GM23338 (cell line): ENCODE measurements around the gene RNF141. TPM values are rescaled to one million over a fixed set of nuclear protein-coding genes. Genes with fewer than 3 reads are reported as not detected.

Experiments
- ATAC-seq: fragments of 200-7000 bp; cut with Tn5 transposase; 3 replicates; pipeline ENCODE4 v1.9.1; 2020
- DNase-seq: peaks from one replicate; pipeline ENCODE4 v3.0.0-alpha.2; 2015; ENCODE audit warnings: low spot score
- H2AFZ ChIP-seq: fragments of 200-600 bp; sonication (generic); 2 replicates; pipeline ENCODE4 v1.8.0; 2016; ENCODE audit warnings: antibody characterized with exemption, mild to moderate bottlenecking, moderate library complexity
- H3F3A ChIP-seq: fragments of 200-600 bp; sonication (generic); replicated peaks from 2 replicates; pipeline ENCODE4 v1.8.0; 2017; ENCODE audit warnings: antibody characterized with exemption, mixed run types, low read depth
- H3K27ac ChIP-seq: fragments of 200-600 bp; sonication (generic); 2 replicates; pipeline ENCODE4 v1.6.1; 2016; ENCODE audit warnings: low read depth
- H3K27me3 ChIP-seq: fragments of 200-600 bp; sonication (generic); 2 replicates; pipeline ENCODE4 v1.8.0; 2016; ENCODE audit warnings: mild to moderate bottlenecking, mixed run types, moderate library complexity; ENCODE audit not compliant: insufficient read depth
- H3K36me3 ChIP-seq: fragments of 200-600 bp; sonication (generic); 2 replicates; pipeline ENCODE4 v1.8.0; 2016; ENCODE audit warnings: mild to moderate bottlenecking; ENCODE audit not compliant: insufficient read depth
- H3K4me1 ChIP-seq: fragments of 200-600 bp; sonication (generic); 2 replicates; pipeline ENCODE4 v1.8.0; 2016; ENCODE audit warnings: mild to moderate bottlenecking, moderate library complexity; ENCODE audit not compliant: insufficient read depth
- H3K4me2 ChIP-seq: fragments of 200-600 bp; sonication (generic); 2 replicates; pipeline ENCODE4 v1.7.1; 2017; ENCODE audit warnings: mixed run types
- H3K4me3 ChIP-seq: fragments of 200-600 bp; sonication (generic); 2 replicates; pipeline ENCODE4 v1.6.1; 2016; ENCODE audit warnings: mixed run types
- H3K79me2 ChIP-seq: fragments of 200-600 bp; sonication (generic); replicated peaks from 2 replicates; pipeline ENCODE4 v1.8.0; 2017; ENCODE audit warnings: mild to moderate bottlenecking; ENCODE audit not compliant: insufficient read depth
- H3K9me2 ChIP-seq: fragments of 200-600 bp; sonication (generic); 2 replicates; pipeline ENCODE4 v1.8.0; 2017; ENCODE audit not compliant: insufficient read depth
- H4K20me1 ChIP-seq: fragments of 200-600 bp; sonication (generic); replicated peaks from 2 replicates; pipeline ENCODE4 v1.8.0; 2017; ENCODE audit warnings: mild to moderate bottlenecking; ENCODE audit not compliant: insufficient read depth
- H3K27ac Mint-ChIP-seq: 2 replicates; pipeline ENCODE4 v1.8.0; 2020; ENCODE audit warnings: inconsistent platforms, mild to moderate bottlenecking, moderate library complexity, mixed read lengths
- H3K27me3 Mint-ChIP-seq: 3 replicates; pipeline ENCODE4 v1.8.0; 2022; ENCODE audit warnings: low read depth, mild to moderate bottlenecking, moderate library complexity, mixed read lengths, inconsistent platforms; ENCODE audit not compliant: insufficient read depth, poor library complexity
- H3K36me3 Mint-ChIP-seq: 3 replicates; pipeline ENCODE4 v1.8.0; 2021; ENCODE audit warnings: low read depth, mild to moderate bottlenecking, inconsistent platforms, moderate library complexity, mixed read lengths
- H3K4me1 Mint-ChIP-seq: 3 replicates; pipeline ENCODE4 v1.8.0; 2020; ENCODE audit warnings: mild to moderate bottlenecking, inconsistent platforms, mixed read lengths
- H3K4me3 Mint-ChIP-seq: 3 replicates; pipeline ENCODE4 v1.8.0; 2021; ENCODE audit warnings: moderate library complexity, mild to moderate bottlenecking, inconsistent platforms, mixed read lengths
- H3K9me3 Mint-ChIP-seq: 3 replicates; pipeline ENCODE4 v1.8.0; 2020; ENCODE audit warnings: moderate library complexity, mild to moderate bottlenecking, inconsistent platforms, mixed read lengths
- CREB1 ChIP-seq: fragments of 250-450 bp; sonication (Bioruptor Pico); IDR thresholded peaks from 2 replicates; pipeline ENCODE4 v1.5.0; 2020; ENCODE audit warnings: low read depth, mild to moderate bottlenecking, moderate library complexity
- EZH2 ChIP-seq: fragments of 200-600 bp; sonication (generic); IDR thresholded peaks from one replicate; pipeline ENCODE4 v1.8.0; 2017; ENCODE audit warnings: antibody characterized with exemption, mild to moderate bottlenecking, low read depth; ENCODE audit not compliant: unreplicated experiment
- EZH2phosphoT487 ChIP-seq: fragments of 200-600 bp; sonication (generic); IDR thresholded peaks from one replicate; pipeline ENCODE4 v1.8.1; 2018; ENCODE audit warnings: antibody characterized with exemption; ENCODE audit not compliant: unreplicated experiment
- JUNB ChIP-seq: IDR thresholded peaks from one replicate; pipeline ENCODE4 v1.6.1; 2016; ENCODE audit warnings: antibody characterized with exemption; ENCODE audit not compliant: unreplicated experiment
- NANOG ChIP-seq: IDR thresholded peaks from 2 replicates; pipeline ENCODE4 v1.6.1; 2016; ENCODE audit warnings: antibody characterized with exemption, borderline replicate concordance
- POLR2AphosphoS5 ChIP-seq: IDR thresholded peaks from 2 replicates; pipeline ENCODE4 v1.6.1; 2016; ENCODE audit warnings: antibody characterized with exemption, low read depth
- STAT1 ChIP-seq: IDR thresholded peaks from one replicate; pipeline ENCODE4 v1.6.1; 2016; ENCODE audit warnings: antibody characterized with exemption; ENCODE audit not compliant: unreplicated experiment
- ZNF114 ChIP-seq: fragments of 250-450 bp; sonication (Bioruptor Pico); IDR thresholded peaks from 2 replicates; pipeline ENCODE4 v1.5.0; 2020; ENCODE audit warnings: mild to moderate bottlenecking, moderate library complexity
- ZNF331 ChIP-seq: fragments of 250-450 bp; sonication (Bioruptor Pico); IDR thresholded peaks from 2 replicates; pipeline ENCODE4 v1.5.0; 2020; ENCODE audit warnings: low read depth, mild to moderate bottlenecking, moderate library complexity
- polyA plus RNA-seq: library from polyadenylated mRNA; unstranded; fragments of >200 nt; fragmentation: Nextera tagmentation; extraction: Ambion mirVana; gene quantifications from 2 replicates; pipeline ENCODE4 v1.2.1, GENCODE V29; 2016
- total RNA-seq: library from RNA; depleted of rRNA; stranded (reverse); fragments of >200 nt; shearing (Covaris generic); gene quantifications from 2 replicates; pipeline ENCODE4 v1.2.3, GENCODE V29; 2014
- TF ChIP-seq, protein P1 (sequence below): IDR thresholded peaks from 2 replicates; pipeline ENCODE4 v1.6.1; 2016; ENCODE audit warnings: antibody characterized with exemption
- TF ChIP-seq, protein P2 (sequence below): IDR thresholded peaks from one replicate; pipeline ENCODE4 v1.6.1; 2018; ENCODE audit warnings: antibody characterized with exemption; ENCODE audit not compliant: unreplicated experiment
- TF ChIP-seq, protein P3 (sequence below), 2 experiments: fragments of 200-600 bp in 1 of 2; sonication (generic) in 1 of 2; conservative IDR thresholded peaks; 2 replicates each; pipeline versions ENCODE4 v1.5.1 to v1.6.1; 2016 to 2017; ENCODE audit warnings: antibody characterized with exemption in 2 of 2, low read depth in 2 of 2, mild to moderate bottlenecking in 2 of 2, moderate library complexity in 1 of 2

RNF141 gene
- total and polyA plus RNA-seq, 2 experiments from 2014 or later = 11.4 to 26.9 TPM

DNA sequence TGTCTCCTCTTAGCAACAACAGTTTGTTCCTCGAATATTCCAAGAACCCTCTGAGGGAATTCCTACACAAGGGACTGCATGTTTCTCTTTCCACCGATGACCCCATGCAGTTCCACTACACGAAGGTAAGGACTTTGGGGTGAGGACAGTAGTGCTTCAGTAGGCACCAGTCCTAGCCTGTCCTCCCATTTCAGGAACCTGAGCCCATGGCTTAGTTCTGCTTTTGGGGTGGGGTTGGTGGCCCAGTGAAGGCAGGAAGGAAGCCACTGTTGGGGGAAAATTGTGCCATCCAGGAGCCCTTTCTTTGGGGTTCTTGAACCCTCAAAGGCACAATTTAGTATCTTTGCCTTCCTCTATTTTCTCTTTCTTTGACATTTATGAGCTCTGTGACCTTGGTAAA, 38.2 kb downstream of the RNF141 start (continued):
- TF ChIP-seq EZH2phosphoT487 (no peak), ZNF114 (CRISPR knock-in tag) (no peak), CREB1 (no peak), JUNB (no peak), POLR2AphosphoS5 (no peak), STAT1 (no peak)
- TF ChIP-seq, protein P1, sequence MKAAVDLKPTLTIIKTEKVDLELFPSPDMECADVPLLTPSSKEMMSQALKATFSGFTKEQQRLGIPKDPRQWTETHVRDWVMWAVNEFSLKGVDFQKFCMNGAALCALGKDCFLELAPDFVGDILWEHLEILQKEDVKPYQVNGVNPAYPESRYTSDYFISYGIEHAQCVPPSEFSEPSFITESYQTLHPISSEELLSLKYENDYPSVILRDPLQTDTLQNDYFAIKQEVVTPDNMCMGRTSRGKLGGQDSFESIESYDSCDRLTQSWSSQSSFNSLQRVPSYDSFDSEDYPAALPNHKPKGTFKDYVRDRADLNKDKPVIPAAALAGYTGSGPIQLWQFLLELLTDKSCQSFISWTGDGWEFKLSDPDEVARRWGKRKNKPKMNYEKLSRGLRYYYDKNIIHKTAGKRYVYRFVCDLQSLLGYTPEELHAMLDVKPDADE = no peak

DNA sequence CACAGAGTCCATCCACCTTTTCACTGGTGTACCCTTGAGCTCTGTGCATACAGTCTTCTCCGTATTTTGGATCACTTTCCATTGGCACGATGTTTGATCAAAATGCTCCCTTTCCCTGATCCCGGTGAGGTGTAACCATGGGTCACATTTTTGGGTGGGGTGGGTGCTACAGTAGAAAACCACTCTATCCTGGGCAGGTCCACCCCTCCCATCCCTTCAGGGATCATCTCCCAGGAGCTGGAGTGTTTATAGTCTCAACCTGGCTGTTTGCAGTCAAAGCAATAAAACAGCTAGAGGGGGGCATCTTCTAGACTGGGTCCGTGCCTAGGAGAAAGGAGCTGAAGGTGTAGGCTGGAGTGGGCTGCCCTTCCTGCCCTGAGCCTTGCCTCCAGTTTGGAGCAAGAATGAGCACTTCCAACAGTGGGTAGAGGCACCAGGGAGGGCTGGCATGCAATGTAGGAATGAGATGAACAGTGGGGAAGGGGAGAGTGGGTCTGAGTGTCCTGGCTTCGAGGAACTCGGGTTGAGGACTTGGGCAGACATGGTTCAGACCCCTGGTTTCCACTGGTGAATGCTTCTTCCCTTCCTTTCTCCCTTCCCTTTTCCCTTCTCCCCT, 38.8 kb downstream of the RNF141 start:
- H3F3A ChIP-seq = no peaks in the 10 kb centered on the region
- Mint-ChIP-seq H3K4me1 (peaks cover 12% of the 10 kb centered on the region), H3K27me3 (peaks cover 5% of the 10 kb centered on the region), H3K4me3 (no peak overlapping the region), H3K27ac (no peak overlapping the region), H3K9me3 (no peaks in the 10 kb centered on the region), H3K36me3 (peaks cover 11% of the 10 kb centered on the region; the same call in 2 of the 3 replicates)
- H3K27ac ChIP-seq = no peak overlapping the region
- H3K9me2 ChIP-seq = 0 out of 2 replicates have a peak, but pooled peaks cover 3% of the 10 kb centered on the region
- no peak overlapping the region for H3K4me2 ChIP-seq
- no peaks in the 10 kb centered on the region for H3K79me2 ChIP-seq
- H2AFZ ChIP-seq = no peak overlapping the region
- ATAC-seq (no peak), DNase-seq (no peak)
- no peaks in the 10 kb centered on the region for H3K4me1 ChIP-seq
- H4K20me1 ChIP-seq = no peaks in the 10 kb centered on the region
- no peaks in the 10 kb centered on the region for H3K36me3 ChIP-seq
- no peak overlapping the region for H3K4me3 ChIP-seq
- H3K27me3 ChIP-seq = no peaks in the 10 kb centered on the region
- TF ChIP-seq CREB1 = no peak
- no peak for TF ChIP-seq ZNF114 (CRISPR knock-in tag)
- TF ChIP-seq EZH2 = no peak
- no peak for TF ChIP-seq ZNF331 (CRISPR knock-in tag)
- no peak for TF ChIP-seq JUNB
- TF ChIP-seq, protein P2, sequence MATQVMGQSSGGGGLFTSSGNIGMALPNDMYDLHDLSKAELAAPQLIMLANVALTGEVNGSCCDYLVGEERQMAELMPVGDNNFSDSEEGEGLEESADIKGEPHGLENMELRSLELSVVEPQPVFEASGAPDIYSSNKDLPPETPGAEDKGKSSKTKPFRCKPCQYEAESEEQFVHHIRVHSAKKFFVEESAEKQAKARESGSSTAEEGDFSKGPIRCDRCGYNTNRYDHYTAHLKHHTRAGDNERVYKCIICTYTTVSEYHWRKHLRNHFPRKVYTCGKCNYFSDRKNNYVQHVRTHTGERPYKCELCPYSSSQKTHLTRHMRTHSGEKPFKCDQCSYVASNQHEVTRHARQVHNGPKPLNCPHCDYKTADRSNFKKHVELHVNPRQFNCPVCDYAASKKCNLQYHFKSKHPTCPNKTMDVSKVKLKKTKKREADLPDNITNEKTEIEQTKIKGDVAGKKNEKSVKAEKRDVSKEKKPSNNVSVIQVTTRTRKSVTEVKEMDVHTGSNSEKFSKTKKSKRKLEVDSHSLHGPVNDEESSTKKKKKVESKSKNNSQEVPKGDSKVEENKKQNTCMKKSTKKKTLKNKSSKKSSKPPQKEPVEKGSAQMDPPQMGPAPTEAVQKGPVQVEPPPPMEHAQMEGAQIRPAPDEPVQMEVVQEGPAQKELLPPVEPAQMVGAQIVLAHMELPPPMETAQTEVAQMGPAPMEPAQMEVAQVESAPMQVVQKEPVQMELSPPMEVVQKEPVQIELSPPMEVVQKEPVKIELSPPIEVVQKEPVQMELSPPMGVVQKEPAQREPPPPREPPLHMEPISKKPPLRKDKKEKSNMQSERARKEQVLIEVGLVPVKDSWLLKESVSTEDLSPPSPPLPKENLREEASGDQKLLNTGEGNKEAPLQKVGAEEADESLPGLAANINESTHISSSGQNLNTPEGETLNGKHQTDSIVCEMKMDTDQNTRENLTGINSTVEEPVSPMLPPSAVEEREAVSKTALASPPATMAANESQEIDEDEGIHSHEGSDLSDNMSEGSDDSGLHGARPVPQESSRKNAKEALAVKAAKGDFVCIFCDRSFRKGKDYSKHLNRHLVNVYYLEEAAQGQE = no peak
- TF ChIP-seq, protein P3, sequence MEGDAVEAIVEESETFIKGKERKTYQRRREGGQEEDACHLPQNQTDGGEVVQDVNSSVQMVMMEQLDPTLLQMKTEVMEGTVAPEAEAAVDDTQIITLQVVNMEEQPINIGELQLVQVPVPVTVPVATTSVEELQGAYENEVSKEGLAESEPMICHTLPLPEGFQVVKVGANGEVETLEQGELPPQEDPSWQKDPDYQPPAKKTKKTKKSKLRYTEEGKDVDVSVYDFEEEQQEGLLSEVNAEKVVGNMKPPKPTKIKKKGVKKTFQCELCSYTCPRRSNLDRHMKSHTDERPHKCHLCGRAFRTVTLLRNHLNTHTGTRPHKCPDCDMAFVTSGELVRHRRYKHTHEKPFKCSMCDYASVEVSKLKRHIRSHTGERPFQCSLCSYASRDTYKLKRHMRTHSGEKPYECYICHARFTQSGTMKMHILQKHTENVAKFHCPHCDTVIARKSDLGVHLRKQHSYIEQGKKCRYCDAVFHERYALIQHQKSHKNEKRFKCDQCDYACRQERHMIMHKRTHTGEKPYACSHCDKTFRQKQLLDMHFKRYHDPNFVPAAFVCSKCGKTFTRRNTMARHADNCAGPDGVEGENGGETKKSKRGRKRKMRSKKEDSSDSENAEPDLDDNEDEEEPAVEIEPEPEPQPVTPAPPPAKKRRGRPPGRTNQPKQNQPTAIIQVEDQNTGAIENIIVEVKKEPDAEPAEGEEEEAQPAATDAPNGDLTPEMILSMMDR (conservative IDR thresholded peaks at IDR 0.05; ENCODE audit: low read depth in 2 of 2) = no peak
- TF ChIP-seq, protein P1 = no peak
- no peak for TF ChIP-seq NANOG
- TF ChIP-seq STAT1 = no peak
- no peak for TF ChIP-seq POLR2AphosphoS5
